Natural killer cell (primary cell): Measurements from ENCODE around the gene KIAA1614. TPM values are rescaled to one million over a fixed set of nuclear protein-coding genes. Genes with fewer than 3 reads are reported as not detected.

Experiments used
- ATAC-seq, 3 donors: fragments of 150-1000 bp in 2 of 3; fragments of 200-7000 bp in 1 of 3; cut with Tn5 transposase; 1 replicate in 1 of 3; 2 replicates in 2 of 3; pipeline ENCODE4 v1.10.0; 2021; ENCODE audit warnings: mild to moderate bottlenecking in 2 of 3, moderate library complexity in 2 of 3
- DNase-seq, 2 donors: peaks; one replicate each; pipeline versions ENCODE4 v3.0.0 to v3.0.0-alpha.2; 2013 to 2021; ENCODE audit warnings: mixed read lengths in 1 of 2
- H3K27ac ChIP-seq: one replicate; pipeline ENCODE4 v1.5.1; 2013; ENCODE audit warnings: mild to moderate bottlenecking, low read length
- H3K27me3 ChIP-seq: one replicate; pipeline ENCODE4 v1.6.1; 2013; ENCODE audit warnings: low read length; ENCODE audit not compliant: control insufficient read depth, insufficient read depth
- H3K36me3 ChIP-seq: one replicate; pipeline ENCODE4 v1.6.1; 2013; ENCODE audit warnings: low read length; ENCODE audit not compliant: control insufficient read depth, insufficient read depth
- H3K4me1 ChIP-seq: one replicate; pipeline ENCODE4 v1.6.1; 2013; ENCODE audit warnings: low read length; ENCODE audit not compliant: control insufficient read depth, insufficient read depth
- H3K4me3 ChIP-seq: one replicate; pipeline ENCODE4 v1.5.1; 2013; ENCODE audit warnings: low read length
- H3K9me3 ChIP-seq: one replicate; pipeline ENCODE4 v1.6.1; 2013; ENCODE audit warnings: low read length; ENCODE audit not compliant: control insufficient read depth, insufficient read depth
- H3K27ac Mint-ChIP-seq, 2 donors: one replicate each; pipeline ENCODE4 v1.8.0; 2022; ENCODE audit warnings: mild to moderate bottlenecking in 2 of 2, mixed read lengths in 2 of 2, moderate library complexity in 1 of 2
- H3K27me3 Mint-ChIP-seq, 2 donors: one replicate each; pipeline ENCODE4 v1.8.0; 2022; ENCODE audit warnings: low read depth in 2 of 2, mixed read lengths in 2 of 2
- H3K36me3 Mint-ChIP-seq: one replicate; pipeline ENCODE4 v1.8.0; 2022; ENCODE audit warnings: mixed read lengths
- H3K4me1 Mint-ChIP-seq, 2 donors: one replicate each; pipeline ENCODE4 v1.8.0; 2022; ENCODE audit warnings: mixed read lengths in 2 of 2
- H3K4me3 Mint-ChIP-seq: one replicate; pipeline ENCODE4 v1.8.0; 2022; ENCODE audit warnings: mild to moderate bottlenecking, moderate library complexity, mixed read lengths
- H3K9me3 Mint-ChIP-seq, 2 donors: one replicate each; pipeline ENCODE4 v1.8.0; 2022; ENCODE audit warnings: mixed read lengths in 2 of 2
- WGBS: methylation state at CpG from one replicate; pipeline ENCODE4 v1.1.7; 2013; ENCODE audit warnings: missing lambda C conversion rate; ENCODE audit not compliant: insufficient coverage; 5-methylcytosine and 5-hydroxymethylcytosine counted together
- intact Hi-C: fragments of 100-400 bp; cut with micrococcal nuclease; formaldehyde crosslinking; loops from one replicate; pipeline ENCODE4 v1.14.2; 2022
- total RNA-seq, 4 donors: library from RNA; stranded (reverse); fragments of 120-200 nt in 1 of 4; gene quantifications; one replicate each; pipeline versions ENCODE4 v1.2.3 to v1.2.4, GENCODE V29; 2013 to 2022
- TF ChIP-seq, protein P1 (sequence below): fragments of 200-600 bp; IDR thresholded peaks from one replicate; pipeline ENCODE4 v1.8.0; 2022; ENCODE audit warnings: antibody characterized with exemption

Gene KIAA1614
- total RNA-seq, 3 donors from 2014 or later (not counting 1 experiment from before 2014, with no cell fraction given): 0.09 to 0.80 (median 0.40) TPM

DNA sequence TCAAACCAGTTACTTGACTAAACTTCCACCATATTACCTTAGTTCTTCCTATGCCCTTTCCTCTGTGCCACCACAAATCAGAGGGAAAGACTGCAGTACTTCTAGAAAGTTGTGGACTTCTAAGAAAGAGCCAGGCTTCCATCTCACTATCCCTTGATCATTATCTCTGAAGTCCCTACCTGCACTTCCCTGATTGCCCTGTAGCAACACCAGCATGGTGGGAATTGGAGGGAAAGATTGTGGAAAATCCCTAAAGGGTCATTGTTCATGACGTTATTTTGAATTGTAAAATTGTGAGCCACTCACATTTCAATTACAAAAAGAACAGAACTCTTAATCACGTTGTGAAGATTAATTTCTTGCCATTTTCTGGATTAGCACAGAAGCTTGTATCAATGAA lies 23.4 kb upstream of the KIAA1614 start:
- Histone ChIP-seq H3K4me3 (no peak overlapping the region), H3K27ac (no peak overlapping the region), H3K4me1 (no peaks in the 10 kb centered on the region), H3K27me3 (no peaks in the 10 kb centered on the region), H3K9me3 (no peaks in the 10 kb centered on the region), H3K36me3 (peaks cover 7% of the 10 kb centered on the region)
- ATAC-seq: no peak
- no peaks in the 10 kb centered on the region for H3K9me3 Mint-ChIP-seq
- H3K4me1 Mint-ChIP-seq: peaks cover 0 to 4% of the 10 kb centered on the region in 2 donors
- H3K4me3 Mint-ChIP-seq: no peak overlapping the region
- H3K36me3 Mint-ChIP-seq: no peaks in the 10 kb centered on the region
- TF ChIP-seq, protein P1, sequence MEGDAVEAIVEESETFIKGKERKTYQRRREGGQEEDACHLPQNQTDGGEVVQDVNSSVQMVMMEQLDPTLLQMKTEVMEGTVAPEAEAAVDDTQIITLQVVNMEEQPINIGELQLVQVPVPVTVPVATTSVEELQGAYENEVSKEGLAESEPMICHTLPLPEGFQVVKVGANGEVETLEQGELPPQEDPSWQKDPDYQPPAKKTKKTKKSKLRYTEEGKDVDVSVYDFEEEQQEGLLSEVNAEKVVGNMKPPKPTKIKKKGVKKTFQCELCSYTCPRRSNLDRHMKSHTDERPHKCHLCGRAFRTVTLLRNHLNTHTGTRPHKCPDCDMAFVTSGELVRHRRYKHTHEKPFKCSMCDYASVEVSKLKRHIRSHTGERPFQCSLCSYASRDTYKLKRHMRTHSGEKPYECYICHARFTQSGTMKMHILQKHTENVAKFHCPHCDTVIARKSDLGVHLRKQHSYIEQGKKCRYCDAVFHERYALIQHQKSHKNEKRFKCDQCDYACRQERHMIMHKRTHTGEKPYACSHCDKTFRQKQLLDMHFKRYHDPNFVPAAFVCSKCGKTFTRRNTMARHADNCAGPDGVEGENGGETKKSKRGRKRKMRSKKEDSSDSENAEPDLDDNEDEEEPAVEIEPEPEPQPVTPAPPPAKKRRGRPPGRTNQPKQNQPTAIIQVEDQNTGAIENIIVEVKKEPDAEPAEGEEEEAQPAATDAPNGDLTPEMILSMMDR: no peak
- intact Hi-C loops: no loop called here
- H3K27me3 Mint-ChIP-seq: no peaks in the 10 kb centered on the region
- no CpG with 5 or more reads among the region's 2 CpGs for WGBS
- no peak overlapping the region for H3K27ac Mint-ChIP-seq
- DNase-seq: no peak

DNA sequence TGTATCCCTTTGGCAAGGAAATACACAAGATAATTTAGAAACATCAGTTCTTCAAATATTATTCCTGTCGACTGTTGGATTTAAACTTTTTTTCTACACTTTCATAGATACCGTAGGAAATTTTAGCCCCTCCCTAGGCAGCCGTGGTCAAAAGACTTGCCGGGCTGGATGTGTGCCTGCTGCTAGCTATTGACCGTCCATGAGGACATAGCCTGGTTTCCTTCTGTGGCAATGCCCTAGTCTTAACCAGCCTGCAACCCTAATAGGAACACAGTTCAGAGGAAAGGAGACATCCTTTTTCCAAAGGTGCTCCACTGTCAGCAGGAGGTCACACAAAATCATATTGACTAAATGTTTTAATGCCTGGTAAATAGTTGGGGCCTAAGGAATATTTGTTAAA lies 20.4 kb upstream of the KIAA1614 start:
- peaks cover 2% of the 10 kb centered on the region for H3K36me3 ChIP-seq
- DNase-seq (no peak), ATAC-seq (no peak)
- H3K27me3 Mint-ChIP-seq: peaks cover 0 to 2% of the 10 kb centered on the region in 2 donors
- H3K27ac ChIP-seq: no peak overlapping the region
- 94% methylated on average over 5 of the region's 5 CpGs for WGBS
- H3K27ac Mint-ChIP-seq: no peak overlapping the region
- H3K36me3 Mint-ChIP-seq: no peaks in the 10 kb centered on the region
- H3K4me3 Mint-ChIP-seq: no peak overlapping the region
- no peaks in the 10 kb centered on the region for H3K9me3 Mint-ChIP-seq
- TF ChIP-seq, protein P1: no peak
- no peak overlapping the region for H3K4me3 ChIP-seq
- no peaks in the 10 kb centered on the region for H3K27me3 ChIP-seq
- no peaks in the 10 kb centered on the region for H3K4me1 ChIP-seq
- no peaks in the 10 kb centered on the region for H3K9me3 ChIP-seq
- peaks cover 0 to 4% of the 10 kb centered on the region in 2 donors for H3K4me1 Mint-ChIP-seq
- intact Hi-C loops: no loop called here

DNA sequence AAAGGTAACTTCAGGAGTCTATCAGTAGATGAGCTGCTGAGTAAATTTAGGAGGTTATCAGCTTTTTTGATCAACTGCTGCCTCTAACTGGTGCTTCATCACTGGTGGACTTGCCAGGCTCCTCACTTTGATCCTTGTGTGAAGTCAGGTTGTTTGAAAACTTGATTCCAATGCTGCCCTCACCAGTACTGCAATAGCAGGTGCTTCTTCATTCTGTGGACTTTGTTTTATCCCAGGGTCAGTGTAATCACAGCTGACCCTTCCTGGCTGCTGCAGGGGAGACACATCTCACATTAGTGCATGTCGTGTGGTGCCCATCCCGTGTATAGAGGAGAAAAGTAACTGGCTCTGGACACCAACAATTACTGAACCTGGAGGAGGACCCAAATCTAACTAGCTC lies 20.0 kb upstream of the KIAA1614 start:
- Mint-ChIP-seq H3K4me3 (no peak overlapping the region), H3K4me1 (peaks cover 0 to 4% of the 10 kb centered on the region in 2 donors), H3K36me3 (no peaks in the 10 kb centered on the region), H3K27me3 (peaks cover 0 to 2% of the 10 kb centered on the region in 2 donors), H3K9me3 (no peaks in the 10 kb centered on the region), H3K27ac (no peak overlapping the region)
- DNase-seq: no peak
- Histone ChIP-seq H3K27me3 (no peaks in the 10 kb centered on the region), H3K27ac (no peak overlapping the region), H3K9me3 (no peaks in the 10 kb centered on the region), H3K4me1 (no peaks in the 10 kb centered on the region), H3K36me3 (peaks cover 2% of the 10 kb centered on the region), H3K4me3 (no peak overlapping the region)
- intact Hi-C loops: no loop called here
- ATAC-seq: no peak
- TF ChIP-seq, protein P1: no peak
- WGBS: 100% methylated on average over 2 of the region's 2 CpGs

DNA sequence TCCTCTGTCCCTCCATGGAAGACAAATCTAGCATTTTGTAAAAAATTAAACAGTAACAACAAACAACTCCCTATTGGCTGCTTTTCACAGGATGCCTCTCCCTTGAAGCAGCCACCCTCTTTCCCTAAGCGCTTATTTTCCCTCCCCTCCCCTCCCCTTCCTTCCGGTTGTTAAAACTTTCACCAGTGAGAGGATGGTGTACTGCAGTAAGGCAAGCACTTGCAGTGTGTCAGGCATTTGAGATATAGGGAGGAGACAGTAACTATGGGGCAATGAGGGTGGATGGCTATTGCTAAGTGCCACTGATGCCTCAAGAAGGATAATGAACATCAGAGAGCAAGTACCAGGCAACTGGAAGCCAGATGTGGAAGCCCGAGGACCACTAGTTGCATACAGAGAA lies 19.1 kb upstream of the KIAA1614 start:
- peaks cover 0 to 2% of the 10 kb centered on the region in 2 donors for H3K27me3 Mint-ChIP-seq
- WGBS: 75% methylated on average over 2 of the region's 3 CpGs

More for the DNA sequence above, 19.1 kb upstream of the KIAA1614 start:
- intact Hi-C loops: no loop called here
- no peaks in the 10 kb centered on the region for H3K36me3 ChIP-seq
- H3K4me3 ChIP-seq: no peak overlapping the region
- Mint-ChIP-seq H3K36me3 (no peaks in the 10 kb centered on the region), H3K4me1 (peaks cover 0 to 4% of the 10 kb centered on the region in 2 donors), H3K27ac (no peak overlapping the region), H3K9me3 (no peaks in the 10 kb centered on the region), H3K4me3 (no peak overlapping the region)
- H3K4me1 ChIP-seq: no peaks in the 10 kb centered on the region
- H3K9me3 ChIP-seq: no peaks in the 10 kb centered on the region
- no peak overlapping the region for H3K27ac ChIP-seq
- DNase-seq (no peak), ATAC-seq (no peak)
- no peaks in the 10 kb centered on the region for H3K27me3 ChIP-seq
- TF ChIP-seq, protein P1: no peak
